GM13976 (cell line): Measurements from ENCODE around the gene ZC3H7B.

Experiments
- DNase-seq: peaks from one replicate; pipeline ENCODE4 v3.0.0; 2012; ENCODE audit warnings: low spot score
- in situ Hi-C: fragments of 300-500 bp; cut with MboI; formaldehyde crosslinking; loops from one replicate; pipeline ENCODE4 v1.12.0; 2022; ENCODE audit warnings: low sequenced_read_pairs, mixed read lengths, inconsistent platforms; ENCODE audit not compliant: unreplicated experiment
- TF ChIP-seq, protein P1 (sequence below): IDR thresholded peaks from 2 replicates; pipeline ENCODE4 v1.5.1; 2012; ENCODE audit warnings: borderline replicate concordance, mild to moderate bottlenecking; ENCODE audit not compliant: insufficient read depth; ENCODE audit errors: extremely low read depth, missing control alignments, control extremely low read depth

The ZC3H7B gene

GRCh38 chr22:41334951-41335635, 33.8 kb downstream of the ZC3H7B start:
- DNase-seq, result no peak
- in situ Hi-C loops, result no loop called here
- TF ChIP-seq, protein P1, sequence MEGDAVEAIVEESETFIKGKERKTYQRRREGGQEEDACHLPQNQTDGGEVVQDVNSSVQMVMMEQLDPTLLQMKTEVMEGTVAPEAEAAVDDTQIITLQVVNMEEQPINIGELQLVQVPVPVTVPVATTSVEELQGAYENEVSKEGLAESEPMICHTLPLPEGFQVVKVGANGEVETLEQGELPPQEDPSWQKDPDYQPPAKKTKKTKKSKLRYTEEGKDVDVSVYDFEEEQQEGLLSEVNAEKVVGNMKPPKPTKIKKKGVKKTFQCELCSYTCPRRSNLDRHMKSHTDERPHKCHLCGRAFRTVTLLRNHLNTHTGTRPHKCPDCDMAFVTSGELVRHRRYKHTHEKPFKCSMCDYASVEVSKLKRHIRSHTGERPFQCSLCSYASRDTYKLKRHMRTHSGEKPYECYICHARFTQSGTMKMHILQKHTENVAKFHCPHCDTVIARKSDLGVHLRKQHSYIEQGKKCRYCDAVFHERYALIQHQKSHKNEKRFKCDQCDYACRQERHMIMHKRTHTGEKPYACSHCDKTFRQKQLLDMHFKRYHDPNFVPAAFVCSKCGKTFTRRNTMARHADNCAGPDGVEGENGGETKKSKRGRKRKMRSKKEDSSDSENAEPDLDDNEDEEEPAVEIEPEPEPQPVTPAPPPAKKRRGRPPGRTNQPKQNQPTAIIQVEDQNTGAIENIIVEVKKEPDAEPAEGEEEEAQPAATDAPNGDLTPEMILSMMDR, result no peak

GRCh38 chr22:41338614-41339212, 37.4 kb downstream of the ZC3H7B start:
- TF ChIP-seq, protein P1, result no peak
- in situ Hi-C loops, result no loop called here
- no peak for DNase-seq

DNA sequence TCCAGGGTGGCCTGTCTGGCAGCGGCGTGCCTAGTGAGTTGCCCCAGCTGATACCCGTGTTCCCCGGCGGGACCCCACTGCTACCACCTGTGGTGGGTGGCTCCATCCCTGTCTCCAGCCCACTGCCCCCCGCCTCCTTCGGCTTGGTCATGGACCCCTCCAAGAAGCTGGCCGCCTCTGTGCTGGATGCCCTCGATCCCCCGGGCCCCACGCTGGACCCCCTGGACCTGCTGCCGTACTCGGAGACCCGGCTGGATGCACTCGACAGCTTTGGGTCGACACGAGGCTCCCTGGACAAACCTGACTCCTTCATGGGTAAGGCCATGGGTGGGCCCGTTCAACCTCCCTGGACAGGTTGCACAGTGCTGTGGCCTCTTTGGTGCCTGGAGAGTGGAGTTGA, 38.5 kb downstream of the ZC3H7B start:
- no peak for DNase-seq
- in situ Hi-C loops, result no loop called here
- TF ChIP-seq, protein P1, result no peak

- TF ChIP-seq, protein P1, result no peak
- in situ Hi-C loops, result no loop called here
- no peak for DNase-seq
Measured at GRCh38 chr22:41340357-41340756, 39.0 kb downstream of the ZC3H7B start.

DNA sequence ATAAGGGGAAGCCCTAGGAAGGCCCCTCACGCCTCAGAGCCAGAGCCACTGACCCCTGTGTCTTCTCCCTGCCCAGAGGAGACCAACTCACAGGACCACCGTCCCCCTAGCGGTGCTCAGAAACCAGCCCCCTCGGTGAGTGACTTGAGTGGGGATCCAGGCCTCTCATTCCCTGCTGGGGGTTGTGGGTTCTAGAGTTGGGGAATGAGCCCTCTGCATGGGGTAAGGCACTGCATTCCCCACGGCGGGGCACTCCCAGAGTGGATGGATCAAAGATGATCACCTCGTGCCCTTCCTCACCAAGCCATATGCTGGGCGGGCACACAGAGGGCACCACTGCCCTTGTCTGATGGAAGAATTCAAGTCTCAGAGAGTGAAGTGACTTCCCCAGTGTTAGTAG, 39.7 kb downstream of the ZC3H7B start:
- no peak for DNase-seq
- TF ChIP-seq, protein P1, result no peak
- in situ Hi-C loops, result no loop called here

DNA sequence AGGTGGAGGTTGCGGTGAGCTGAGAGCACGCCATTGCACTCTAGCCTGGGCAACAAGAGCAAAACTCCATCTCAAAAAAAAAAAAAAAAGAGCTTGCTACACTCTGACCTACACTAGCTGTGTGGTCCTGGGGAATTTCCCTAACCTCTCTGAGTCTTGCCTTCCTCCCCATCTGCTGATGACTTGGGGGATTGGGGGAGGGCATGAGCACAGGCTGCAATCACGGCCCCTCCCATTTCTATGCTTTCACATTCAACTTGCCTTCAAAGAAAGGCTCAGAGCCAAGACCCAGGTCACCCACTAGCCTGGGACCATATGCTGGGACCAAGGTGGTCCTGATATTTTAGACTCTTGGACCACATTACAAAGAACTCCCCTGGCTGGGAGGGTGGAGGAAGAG, 40.7 kb downstream of the ZC3H7B start:
- peak; percentile 77 for DNase-seq
- in situ Hi-C loops, result no loop called here
- TF ChIP-seq, protein P1, result no peak
